Smooth muscle cell of bladder (primary cell): Measurements from ENCODE around the gene TPST2. TPM values are rescaled to one million over a fixed set of nuclear protein-coding genes. Genes with fewer than 3 reads are reported as not detected.

ENCODE experiments used
- total RNA-seq: library from RNA; depleted of rRNA; stranded (reverse); fragments of >200 nt; gene quantifications from 2 replicates; pipeline ENCODE4 v1.2.3, GENCODE V29; 2014

Gene TPST2
- total RNA-seq: 13.8 and 26.7 TPM in 2 replicates

GRCh38 chr22:26589845-26590736 is at the start of gene TPST2:
Gene TPST2, minus strand, starts transcription at chr22:26590132. Its CDS starts 48,502 bp downstream, at chr22:26541630.

GRCh38 chr22:26621663-26622062 is 31.7 kb upstream of the TPST2 start, which contains the start of gene CRYBA4:
Gene CRYBA4, plus strand, starts transcription at chr22:26621963. Its CDS starts 634 bp downstream, at chr22:26622597.

GRCh38 chr22:26617271-26618199 is 27.6 kb upstream of the TPST2 start, which contains the start of gene CRYBB1:
Gene CRYBB1, minus strand, starts transcription at chr22:26618027. Its CDS starts 1,708 bp downstream, at chr22:26616319.

GRCh38 chr22:26512149-26512793 is 77.7 kb downstream of the TPST2 start, which contains the start of gene TFIP11:
Gene TFIP11, minus strand, starts transcription at chr22:26512473. Its CDS starts 2,201 bp downstream, at chr22:26510272.

GRCh38 chr22:26483439-26484359 is 106.2 kb downstream of the TPST2 start, which contains the start of the genes HPS4 and SRRD:
Gene HPS4, minus strand, starts transcription at chr22:26483783. Its CDS starts 2,021 bp downstream, at chr22:26481762.
Gene SRRD, plus strand, starts transcription at chr22:26483877. Its CDS starts 14 bp downstream, at chr22:26483891.

Other genes with a start within 250 kb of the TPST2 start
- 2.0 and 2.5 TPM in 2 replicates for gene ASPHD2, start 160.9 kb downstream of the TPST2 start, total RNA-seq
- gene HPS4, start 106.3 kb downstream of the TPST2 start, total RNA-seq: 20.6 and 23.0 TPM in 2 replicates
- 7.3 and 9.2 TPM in 2 replicates for gene SRRD, start 106.3 kb downstream of the TPST2 start, total RNA-seq
- 31.7 and 39.1 TPM in 2 replicates for gene TFIP11, start 77.7 kb downstream of the TPST2 start, total RNA-seq
- gene CRYBB1, start 27.9 kb upstream of the TPST2 start, total RNA-seq: not detected in 2 replicates
- gene CRYBA4, start 31.8 kb upstream of the TPST2 start, total RNA-seq: not detected in 2 replicates
- gene MIAT, start 67.5 kb upstream of the TPST2 start, total RNA-seq: 0.85 and 0.92 TPM in 2 replicates